ENCODE data around the gene SEMA3C.
A peak's percentile ranks its signal among the peaks of the same experiment; 100 is the strongest.

SEMA3C gene

GRCh38 chr7:80910228-80910627 lies 8.6 kb downstream of the SEMA3C start:
- no peak for FAIRE-seq
- DNase-seq (ENCODE audit: insufficient read length, low spot score): no peak
- no peak for TF ChIP-seq POLR2A (IDR thresholded peaks at IDR 0.05; ENCODE audit: low read depth, low read length)
- TF ChIP-seq POU2F2 (IDR thresholded peaks at IDR 0.05; ENCODE audit: low read depth, low read length): no peak
- TF ChIP-seq TAF1 (IDR thresholded peaks at IDR 0.05; ENCODE audit: low read depth, low read length): no peak
- no peak for TF ChIP-seq SPI1 (IDR thresholded peaks at IDR 0.05; ENCODE audit: low read depth, low read length)
- TF ChIP-seq POLR2AphosphoS5 (IDR thresholded peaks at IDR 0.05; ENCODE audit: low read depth, low read length): no peak
- TF ChIP-seq PAX5 (IDR thresholded peaks at IDR 0.05; ENCODE audit: insufficient read depth, low read length, severe bottlenecking): no peak

- no peak for TF ChIP-seq POU2F2 (IDR thresholded peaks at IDR 0.05; ENCODE audit: low read depth, low read length)
- TF ChIP-seq SPI1 (IDR thresholded peaks at IDR 0.05; ENCODE audit: low read depth, low read length): no peak
- no peak for TF ChIP-seq POLR2A (IDR thresholded peaks at IDR 0.05; ENCODE audit: low read depth, low read length)
- TF ChIP-seq TAF1 (IDR thresholded peaks at IDR 0.05; ENCODE audit: low read depth, low read length): no peak
- no peak for TF ChIP-seq PAX5 (IDR thresholded peaks at IDR 0.05; ENCODE audit: insufficient read depth, low read length, severe bottlenecking)
- no peak for TF ChIP-seq POLR2AphosphoS5 (IDR thresholded peaks at IDR 0.05; ENCODE audit: low read depth, low read length)
- FAIRE-seq (no peak), DNase-seq (ENCODE audit: insufficient read length, low spot score) (no peak)
Observed at GRCh38 chr7:80908360-80908797, 10.5 kb downstream of the SEMA3C start.

- no peak for FAIRE-seq
- no peak for DNase-seq (ENCODE audit: insufficient read length, low spot score)
- TF ChIP-seq TAF1 (IDR thresholded peaks at IDR 0.05; ENCODE audit: low read depth, low read length) (no peak), PAX5 (IDR thresholded peaks at IDR 0.05; ENCODE audit: insufficient read depth, low read length, severe bottlenecking) (no peak), SPI1 (IDR thresholded peaks at IDR 0.05; ENCODE audit: low read depth, low read length) (no peak), POU2F2 (IDR thresholded peaks at IDR 0.05; ENCODE audit: low read depth, low read length) (no peak), POLR2A (IDR thresholded peaks at IDR 0.05; ENCODE audit: low read depth, low read length) (no peak), POLR2AphosphoS5 (IDR thresholded peaks at IDR 0.05; ENCODE audit: low read depth, low read length) (no peak)
Observed at GRCh38 chr7:80907612-80908011, 11.2 kb downstream of the SEMA3C start.

- no peak for TF ChIP-seq POLR2A (IDR thresholded peaks at IDR 0.05; ENCODE audit: low read depth, low read length)
- no peak for TF ChIP-seq POU2F2 (IDR thresholded peaks at IDR 0.05; ENCODE audit: low read depth, low read length)
- TF ChIP-seq PAX5 (IDR thresholded peaks at IDR 0.05; ENCODE audit: insufficient read depth, low read length, severe bottlenecking): no peak
- no peak for TF ChIP-seq SPI1 (IDR thresholded peaks at IDR 0.05; ENCODE audit: low read depth, low read length)
- TF ChIP-seq POLR2AphosphoS5 (IDR thresholded peaks at IDR 0.05; ENCODE audit: low read depth, low read length): no peak
- TF ChIP-seq TAF1 (IDR thresholded peaks at IDR 0.05; ENCODE audit: low read depth, low read length): no peak
- DNase-seq (ENCODE audit: insufficient read length, low spot score): no peak
- FAIRE-seq: no peak
Observed at GRCh38 chr7:80907141-80907601, 11.7 kb downstream of the SEMA3C start.

- DNase-seq (ENCODE audit: insufficient read length, low spot score) (no peak), FAIRE-seq (no peak)
Observed at GRCh38 chr7:80905334-80905733, 13.5 kb downstream of the SEMA3C start.

GRCh38 chr7:80902716-80903308 lies 16.0 kb downstream of the SEMA3C start:
- no peak for TF ChIP-seq POLR2AphosphoS5 (IDR thresholded peaks at IDR 0.05; ENCODE audit: low read depth, low read length)
- TF ChIP-seq TAF1 (IDR thresholded peaks at IDR 0.05; ENCODE audit: low read depth, low read length): no peak
- no peak for TF ChIP-seq SPI1 (IDR thresholded peaks at IDR 0.05; ENCODE audit: low read depth, low read length)
- no peak for TF ChIP-seq POU2F2 (IDR thresholded peaks at IDR 0.05; ENCODE audit: low read depth, low read length)
- peak; percentile 49 for TF ChIP-seq PAX5 (IDR thresholded peaks at IDR 0.05; ENCODE audit: insufficient read depth, low read length, severe bottlenecking)
- no peak for TF ChIP-seq POLR2A (IDR thresholded peaks at IDR 0.05; ENCODE audit: low read depth, low read length)
- FAIRE-seq: no peak

More at GRCh38 chr7:80905334-80905733, 13.5 kb downstream of the SEMA3C start:
- TF ChIP-seq POLR2AphosphoS5 (IDR thresholded peaks at IDR 0.05; ENCODE audit: low read depth, low read length) (no peak), PAX5 (IDR thresholded peaks at IDR 0.05; ENCODE audit: insufficient read depth, low read length, severe bottlenecking) (no peak), POU2F2 (IDR thresholded peaks at IDR 0.05; ENCODE audit: low read depth, low read length) (no peak), TAF1 (IDR thresholded peaks at IDR 0.05; ENCODE audit: low read depth, low read length) (no peak), POLR2A (IDR thresholded peaks at IDR 0.05; ENCODE audit: low read depth, low read length) (no peak), SPI1 (IDR thresholded peaks at IDR 0.05; ENCODE audit: low read depth, low read length) (no peak)

GRCh38 chr7:80902019-80902418 lies 16.8 kb downstream of the SEMA3C start:
- FAIRE-seq (no peak), DNase-seq (ENCODE audit: insufficient read length, low spot score) (no peak)
- TF ChIP-seq TAF1 (IDR thresholded peaks at IDR 0.05; ENCODE audit: low read depth, low read length) (no peak), SPI1 (IDR thresholded peaks at IDR 0.05; ENCODE audit: low read depth, low read length) (no peak), PAX5 (IDR thresholded peaks at IDR 0.05; ENCODE audit: insufficient read depth, low read length, severe bottlenecking) (no peak), POU2F2 (IDR thresholded peaks at IDR 0.05; ENCODE audit: low read depth, low read length) (no peak)

More at GRCh38 chr7:80902716-80903308, 16.0 kb downstream of the SEMA3C start:
- no peak for DNase-seq (ENCODE audit: insufficient read length, low spot score)

GRCh38 chr7:80900583-80901576 lies 18.0 kb downstream of the SEMA3C start:
- FAIRE-seq: no peak
- no peak for DNase-seq (ENCODE audit: insufficient read length, low spot score)
- no peak for TF ChIP-seq SPI1 (IDR thresholded peaks at IDR 0.05; ENCODE audit: low read depth, low read length)
- no peak for TF ChIP-seq TAF1 (IDR thresholded peaks at IDR 0.05; ENCODE audit: low read depth, low read length)
- TF ChIP-seq POLR2A (IDR thresholded peaks at IDR 0.05; ENCODE audit: low read depth, low read length): no peak

GRCh38 chr7:80896906-80897598 lies 21.8 kb downstream of the SEMA3C start:
- DNase-seq (ENCODE audit: insufficient read length, low spot score): no peak
- TF ChIP-seq POLR2A (IDR thresholded peaks at IDR 0.05; ENCODE audit: low read depth, low read length) (no peak), PAX5 (IDR thresholded peaks at IDR 0.05; ENCODE audit: insufficient read depth, low read length, severe bottlenecking) (no peak), TAF1 (IDR thresholded peaks at IDR 0.05; ENCODE audit: low read depth, low read length) (no peak), POU2F2 (IDR thresholded peaks at IDR 0.05; ENCODE audit: low read depth, low read length) (no peak), POLR2AphosphoS5 (IDR thresholded peaks at IDR 0.05; ENCODE audit: low read depth, low read length) (no peak), SPI1 (IDR thresholded peaks at IDR 0.05; ENCODE audit: low read depth, low read length) (no peak)
- FAIRE-seq: no peak
